HG02623 (cell line): ENCODE results near the gene OR10J5.
"Not testable (repeated sequence)": the region's sequence is repeated elsewhere in the genome, so short reads cannot be mapped to it uniquely, and the experiment has no call there.

Experiments used
- ATAC-seq: cut with Tn5 transposase; IDR thresholded peaks from one replicate; pipeline ENCODE4 v1.9.1; 2021; ENCODE audit warnings: moderate library complexity; ENCODE audit not compliant: unreplicated experiment

OR10J5 gene, protein sequence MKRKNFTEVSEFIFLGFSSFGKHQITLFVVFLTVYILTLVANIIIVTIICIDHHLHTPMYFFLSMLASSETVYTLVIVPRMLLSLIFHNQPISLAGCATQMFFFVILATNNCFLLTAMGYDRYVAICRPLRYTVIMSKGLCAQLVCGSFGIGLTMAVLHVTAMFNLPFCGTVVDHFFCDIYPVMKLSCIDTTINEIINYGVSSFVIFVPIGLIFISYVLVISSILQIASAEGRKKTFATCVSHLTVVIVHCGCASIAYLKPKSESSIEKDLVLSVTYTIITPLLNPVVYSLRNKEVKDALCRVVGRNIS

DNA sequence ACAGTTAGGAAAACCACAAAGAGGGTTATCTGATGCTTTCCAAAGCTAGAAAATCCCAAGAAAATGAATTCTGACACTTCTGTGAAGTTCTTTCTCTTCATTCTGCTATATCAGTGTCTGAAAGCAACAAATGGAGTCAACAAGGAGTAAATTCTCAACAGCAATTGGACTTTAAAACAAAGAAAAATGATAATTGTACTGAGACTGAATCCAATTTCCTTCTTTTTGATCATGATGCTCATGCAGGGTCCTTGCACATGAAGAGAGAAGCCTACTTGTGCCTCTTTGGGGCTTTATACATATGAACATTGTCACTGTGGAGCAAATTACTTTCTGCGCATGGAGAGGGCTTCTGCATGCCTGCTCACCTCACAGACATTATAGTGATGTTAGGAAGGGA, at the start of gene OR10J5:
Gene OR10J5, minus strand, starts transcription at position 101 of the 400 bp plus-strand sequence. Its CDS starts 0 bp downstream, at position 101.
- ATAC-seq = no peak

DNA sequence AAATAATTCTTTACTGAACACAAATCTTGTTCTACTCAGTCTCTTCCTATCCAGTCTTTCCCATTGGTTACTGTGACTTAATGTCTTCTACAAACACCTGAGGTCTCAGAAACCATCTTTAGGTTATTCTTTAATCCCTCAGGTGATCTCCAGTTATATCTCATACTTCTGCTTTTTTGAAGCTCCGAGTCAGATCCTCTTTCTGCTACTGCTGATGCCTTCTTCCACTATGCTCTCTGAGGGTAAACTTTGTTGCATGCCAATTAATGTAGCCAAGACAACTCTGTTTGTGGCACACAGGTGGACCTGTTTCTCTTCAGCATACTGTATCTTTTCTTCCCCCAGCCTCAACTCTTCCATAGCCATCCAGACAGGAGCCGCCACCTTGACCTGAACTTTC, 48.7 kb upstream of the OR10J5 start:
- no peak for ATAC-seq

DNA sequence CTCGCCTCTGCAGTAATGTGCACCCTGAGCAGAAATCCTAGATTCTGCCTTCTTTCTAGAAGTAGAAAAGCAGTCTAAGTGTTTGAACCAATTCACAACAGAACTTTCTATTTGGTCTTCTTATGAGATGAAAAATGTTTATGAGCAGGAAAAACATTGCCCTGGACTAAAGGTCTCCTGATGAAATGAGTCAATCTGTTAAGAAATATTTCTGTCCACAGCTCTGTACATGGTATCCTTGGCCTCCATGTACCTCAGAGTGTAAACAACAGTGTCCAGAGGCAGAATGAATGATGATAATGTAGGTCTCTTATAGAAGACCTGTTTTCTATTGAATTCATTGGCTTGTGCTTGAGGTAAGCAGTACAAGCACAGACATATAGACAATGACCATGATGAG, 45.6 kb upstream of the OR10J5 start:
- ATAC-seq = no peak

DNA sequence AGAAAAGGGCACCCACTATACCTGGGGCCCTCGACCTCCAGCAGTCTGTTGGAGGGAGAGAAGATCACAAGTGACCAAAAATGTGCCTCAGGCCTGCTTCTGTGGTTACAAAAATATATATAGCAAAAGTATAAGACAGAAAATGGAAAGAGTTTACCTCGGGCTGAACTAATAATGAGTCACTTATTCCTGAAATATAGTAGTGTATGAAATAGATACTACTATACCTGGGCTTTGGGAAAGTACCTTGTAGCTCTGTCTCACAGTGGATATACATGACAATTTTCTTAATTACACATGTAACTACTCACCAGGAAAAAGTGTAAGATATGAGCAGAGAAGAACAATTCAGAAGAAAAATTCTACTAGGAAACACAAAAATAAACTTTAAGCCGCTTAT, 44.5 kb upstream of the OR10J5 start:
- ATAC-seq = peak; percentile 55

DNA sequence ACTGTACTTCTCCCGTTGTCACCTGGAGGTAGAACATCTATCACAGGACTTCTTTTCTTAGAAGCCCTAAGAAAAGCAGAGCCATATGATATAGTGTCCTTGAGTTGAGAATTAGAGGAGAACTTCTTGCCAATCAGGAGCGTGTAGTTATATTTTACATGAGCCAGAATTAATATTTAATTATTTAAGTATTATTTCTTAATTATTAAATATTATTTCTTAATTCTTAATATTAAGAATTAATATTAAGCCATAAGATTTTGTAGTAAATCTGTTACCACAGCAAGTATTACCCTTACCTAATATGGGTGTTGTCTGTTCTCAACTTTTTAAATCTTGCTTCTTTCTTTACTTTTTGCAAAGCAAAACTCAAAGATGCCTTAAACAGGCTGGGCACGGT, 41.6 kb upstream of the OR10J5 start:
- no peak for ATAC-seq

DNA sequence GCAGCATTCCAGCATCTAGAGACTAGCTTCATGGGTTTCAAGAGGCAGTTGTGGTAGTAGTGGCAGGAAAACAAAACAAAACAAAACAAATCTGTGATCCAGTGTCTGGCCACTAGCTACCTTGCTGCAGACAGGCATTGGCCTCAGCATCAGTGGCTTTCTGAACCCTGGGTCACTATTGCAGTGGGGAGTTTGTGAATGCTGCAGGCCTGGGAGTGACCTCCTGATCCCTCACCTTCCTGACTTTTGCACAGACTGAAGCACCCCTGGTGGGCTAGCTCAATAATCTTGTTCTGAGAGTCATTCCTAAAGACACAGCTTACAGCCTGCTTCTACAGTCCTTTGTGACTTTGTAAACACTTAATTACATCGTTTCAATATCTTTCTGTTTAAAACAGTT, 26.9 kb upstream of the OR10J5 start:
- ATAC-seq = no peak

DNA sequence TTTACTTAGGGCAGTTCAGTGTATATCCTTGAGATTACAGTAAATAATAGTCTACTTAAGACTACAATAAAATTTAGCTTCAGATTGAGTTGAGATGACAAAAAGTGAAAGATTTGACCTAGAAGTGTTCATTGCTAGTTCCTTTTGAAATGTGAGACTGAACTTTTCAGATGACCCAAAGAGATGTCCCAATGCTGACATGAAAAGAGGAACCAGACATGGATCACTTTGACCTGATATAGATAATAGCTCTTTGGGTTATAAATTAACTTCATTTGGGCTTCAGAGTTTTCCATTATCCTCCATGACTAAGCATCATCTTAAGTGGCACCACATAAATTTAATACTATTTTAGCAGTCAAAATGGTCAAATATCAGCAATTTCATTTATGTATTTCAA, 25.7 kb upstream of the OR10J5 start:
- ATAC-seq = no peak

DNA sequence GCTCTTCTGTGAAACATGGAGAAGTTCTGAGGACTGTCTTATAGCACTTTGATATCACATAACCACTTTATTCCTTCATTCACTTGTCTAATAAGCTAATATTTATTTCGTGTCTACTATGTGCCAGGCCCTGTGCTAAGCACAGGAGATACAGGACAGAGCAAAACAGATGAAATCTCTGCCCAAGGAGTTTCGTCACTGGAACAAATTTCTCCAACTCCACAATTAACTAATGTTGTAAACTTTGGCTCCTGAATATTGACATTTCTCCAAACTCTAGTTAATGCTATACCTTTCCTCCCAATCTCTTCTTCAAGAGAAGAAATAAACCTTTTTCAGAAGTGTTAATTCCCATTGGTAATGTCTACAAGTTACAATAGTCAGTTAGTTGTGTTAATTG, 24.8 kb upstream of the OR10J5 start:
- ATAC-seq = no peak

DNA sequence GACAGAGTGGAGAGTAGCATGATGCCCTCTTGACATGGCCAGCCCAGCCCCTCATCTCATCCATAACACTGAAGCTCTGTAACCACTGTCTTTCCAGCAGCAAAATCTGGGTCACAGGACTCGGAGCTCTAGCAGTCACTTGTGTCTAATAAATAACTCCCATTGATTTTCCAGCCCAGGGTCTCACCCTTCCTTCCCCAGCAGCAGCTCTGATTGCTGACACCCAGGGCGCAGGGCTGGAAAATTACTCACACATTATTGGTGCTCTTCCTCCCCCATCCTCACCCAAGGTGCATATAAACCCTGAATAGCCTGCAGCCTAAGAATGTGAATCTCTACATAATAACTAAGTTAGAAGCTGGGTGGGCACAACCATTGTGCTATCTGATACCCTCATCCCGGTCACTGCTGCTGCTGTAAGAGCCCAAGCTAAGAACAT, 21.1 kb upstream of the OR10J5 start:
- no peak for ATAC-seq

DNA sequence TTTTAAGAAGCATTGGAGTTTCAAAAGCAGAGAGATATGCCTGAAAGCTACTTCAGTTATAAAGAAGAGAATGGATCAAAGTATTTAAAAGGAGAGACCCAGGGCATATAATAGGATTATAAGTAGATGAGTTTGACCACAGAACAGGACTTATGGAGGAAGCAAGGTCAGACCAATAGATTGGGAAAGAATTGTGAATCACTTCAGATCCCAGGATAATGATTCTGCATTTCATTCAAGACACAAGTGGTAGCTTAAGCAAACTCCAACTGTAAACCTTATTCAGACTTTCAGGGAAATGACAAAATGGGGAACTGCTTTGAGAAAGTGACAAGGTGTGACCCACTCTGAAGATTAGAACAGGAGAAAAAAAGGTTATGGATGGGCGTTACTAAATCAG, 18.9 kb upstream of the OR10J5 start:
- no peak for ATAC-seq

DNA sequence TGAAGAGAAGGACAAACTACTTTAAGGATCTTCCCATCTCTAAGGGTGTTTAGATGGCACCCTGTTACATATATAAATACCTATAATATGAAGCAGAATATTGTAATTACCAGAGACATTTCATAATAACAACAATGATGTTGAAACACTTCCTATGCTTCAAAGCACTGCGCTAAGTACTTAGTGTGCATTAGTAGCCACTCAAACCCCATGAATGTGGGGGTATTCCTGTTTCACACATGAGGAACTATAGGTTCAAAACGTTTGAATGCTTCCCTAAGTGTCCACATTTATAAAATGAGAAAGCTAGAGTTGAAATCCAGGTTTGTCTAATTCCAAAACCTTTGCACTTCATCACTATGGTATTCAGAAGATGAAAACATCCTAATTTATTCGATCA, 18.5 kb upstream of the OR10J5 start:
- ATAC-seq = no peak

DNA sequence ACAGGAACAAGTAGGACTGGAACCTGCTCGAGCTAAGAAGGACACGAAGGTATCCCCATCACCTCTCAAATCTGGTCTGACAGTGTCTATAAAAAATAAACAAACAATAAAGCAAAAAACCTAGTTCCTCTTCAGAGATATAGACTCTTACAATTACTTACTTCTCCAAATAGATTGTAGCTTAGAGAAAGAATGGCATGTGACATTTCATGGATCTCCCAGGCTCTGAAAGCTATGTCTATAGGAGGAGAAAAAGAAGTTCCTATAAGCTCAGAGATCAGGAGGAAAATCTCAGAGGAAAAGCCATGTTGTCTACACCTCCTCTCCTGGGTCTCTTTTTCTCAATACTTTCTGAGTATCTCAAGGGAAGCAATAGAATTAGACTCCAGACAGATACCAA, 12.3 kb upstream of the OR10J5 start:
- ATAC-seq = no peak

DNA sequence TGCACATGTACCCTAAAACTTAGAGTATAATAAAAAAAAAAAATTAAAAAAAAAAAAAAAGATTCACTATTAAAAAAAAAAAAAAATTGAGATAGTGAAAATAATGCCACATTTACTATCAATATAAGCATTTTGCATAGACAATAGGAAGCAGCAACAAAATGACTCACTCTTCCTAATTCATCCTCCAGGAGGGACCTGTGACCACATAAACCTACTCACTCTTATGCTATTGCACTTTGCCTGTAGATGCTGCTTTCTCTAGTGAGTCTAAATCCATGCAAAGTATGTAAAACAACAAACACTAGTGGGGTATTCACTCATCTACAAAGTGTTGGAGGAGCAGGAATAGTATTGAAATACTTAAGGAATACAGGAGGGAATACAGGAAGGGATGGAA, 2.9 kb downstream of the OR10J5 start:
- no peak for ATAC-seq

DNA sequence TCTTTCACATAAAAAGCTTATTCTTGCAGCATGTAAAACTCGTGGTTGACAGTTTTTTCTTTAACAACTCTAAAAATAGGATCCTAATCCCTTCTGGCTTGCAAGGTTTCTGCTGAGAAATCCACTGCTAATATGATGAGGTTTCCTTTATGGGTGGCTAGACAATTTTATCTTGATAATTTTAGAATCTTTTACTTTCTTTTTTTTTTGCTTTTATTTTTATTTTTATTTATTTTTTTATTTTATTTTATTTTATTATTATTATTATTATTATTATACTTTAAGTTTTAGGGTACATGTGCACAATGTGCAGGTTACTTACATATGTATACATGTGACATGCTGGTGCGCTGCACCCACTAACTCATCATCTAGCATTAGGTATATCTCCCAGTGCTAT, 11.0 kb downstream of the OR10J5 start:
- not testable (repeated sequence) for ATAC-seq

DNA sequence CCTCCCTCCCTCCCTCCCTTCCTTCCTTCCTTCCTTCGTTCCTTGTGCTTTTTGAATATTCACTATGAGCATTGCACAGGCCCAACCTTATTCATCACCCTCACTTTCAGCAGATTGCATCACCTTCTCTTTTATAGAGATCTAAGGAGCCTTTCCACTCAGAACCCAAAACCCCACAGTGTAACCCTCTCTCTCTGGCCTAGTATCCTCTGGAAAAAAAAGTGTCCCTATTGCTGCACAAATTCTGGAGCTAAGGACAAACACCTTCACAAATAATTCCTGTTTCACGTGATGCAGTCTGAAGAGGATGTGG, 25.6 kb downstream of the OR10J5 start:
- ATAC-seq = no peak

DNA sequence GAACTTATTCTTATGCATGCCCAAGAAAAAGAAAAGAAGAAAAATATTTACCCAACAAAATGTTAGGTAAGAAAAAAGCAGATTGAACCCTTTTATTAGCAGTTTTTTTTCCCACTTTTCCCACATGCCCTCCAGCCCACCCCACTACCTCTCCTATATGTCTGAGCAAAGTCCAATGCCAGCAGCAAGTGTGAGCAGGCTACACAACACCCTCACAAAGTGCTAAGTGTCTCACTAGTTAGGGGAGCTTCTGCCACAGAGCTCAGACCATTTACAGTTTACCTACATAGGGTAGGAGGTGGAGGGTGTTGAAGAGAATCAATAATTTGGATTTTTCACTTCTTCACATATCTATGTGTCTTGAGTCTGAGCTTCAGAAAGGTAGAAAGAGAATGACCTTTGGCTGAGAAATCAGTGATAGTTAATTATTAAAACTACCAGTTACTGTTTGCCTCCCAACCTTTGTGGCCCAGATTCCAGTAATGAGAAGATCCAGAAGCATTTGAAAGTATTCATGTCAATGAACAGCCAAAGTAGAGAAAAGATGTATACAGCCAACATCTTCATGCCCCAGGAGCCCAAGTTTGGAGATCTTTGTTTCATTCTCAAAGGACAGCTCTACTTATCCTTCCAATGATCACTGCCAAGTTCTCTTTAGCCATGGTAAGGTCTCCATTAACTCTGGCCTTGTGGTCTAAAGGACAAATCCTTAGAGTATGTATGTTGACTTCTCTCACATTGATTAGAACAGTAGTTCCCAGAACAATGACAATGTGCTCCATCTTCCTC, 26.2 kb downstream of the OR10J5 start:
- no peak for ATAC-seq

DNA sequence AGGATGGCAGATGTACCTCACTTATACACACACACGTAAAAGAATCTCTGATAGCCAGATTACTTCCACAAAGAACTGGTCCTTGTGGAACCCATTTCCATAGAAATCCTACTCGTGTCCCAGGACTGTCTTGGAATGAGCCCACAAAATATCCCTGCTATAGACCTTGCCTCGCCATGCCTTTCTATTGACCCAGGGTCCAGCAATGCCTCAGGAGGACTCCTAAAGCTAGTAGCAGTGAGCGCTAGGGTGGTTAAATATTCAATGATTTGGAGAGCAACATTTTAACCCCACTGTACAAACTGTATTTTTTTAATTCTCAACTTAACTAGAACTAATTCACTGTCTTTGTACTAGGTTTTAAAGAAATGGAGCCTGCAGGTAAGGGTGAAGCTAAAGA, 26.9 kb downstream of the OR10J5 start:
- no peak for ATAC-seq

DNA sequence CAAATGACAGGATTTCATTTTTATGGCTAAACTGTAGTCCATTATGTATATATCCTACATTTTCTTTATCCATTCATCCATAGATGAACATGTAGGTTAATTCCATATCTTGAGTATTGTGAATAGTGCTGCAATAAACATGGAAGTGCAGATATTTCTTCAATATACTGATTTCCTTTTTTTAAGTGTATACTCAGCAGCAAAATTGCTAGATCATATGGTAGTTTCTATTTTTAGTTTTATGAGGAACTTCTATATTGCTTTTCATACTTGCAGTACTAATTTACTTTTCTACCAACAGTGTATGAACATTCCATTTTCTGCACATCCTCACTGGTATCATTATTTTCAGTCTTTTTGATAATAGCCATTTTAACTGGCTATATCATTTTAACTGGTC, 30.1 kb downstream of the OR10J5 start:
- no peak for ATAC-seq

DNA sequence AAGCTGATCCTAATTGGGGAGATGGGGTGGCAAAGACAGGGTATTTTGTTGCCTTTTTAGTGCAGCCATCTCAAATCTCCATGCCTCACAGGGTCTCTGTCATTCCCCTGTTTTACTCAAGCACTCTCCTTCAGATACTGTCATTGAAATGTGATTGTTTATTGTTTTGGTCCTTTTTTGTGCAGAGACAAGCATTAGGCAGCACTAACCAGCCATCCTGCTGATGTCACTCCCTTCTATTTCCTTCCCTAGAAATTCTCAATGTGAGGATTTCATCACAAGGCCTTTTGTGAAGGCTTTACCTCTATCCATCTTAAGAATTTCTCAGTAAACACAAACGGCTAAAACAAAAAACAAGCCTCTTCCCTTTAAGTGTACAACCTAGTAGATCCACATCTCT, 34.7 kb downstream of the OR10J5 start:
- no peak for ATAC-seq

DNA sequence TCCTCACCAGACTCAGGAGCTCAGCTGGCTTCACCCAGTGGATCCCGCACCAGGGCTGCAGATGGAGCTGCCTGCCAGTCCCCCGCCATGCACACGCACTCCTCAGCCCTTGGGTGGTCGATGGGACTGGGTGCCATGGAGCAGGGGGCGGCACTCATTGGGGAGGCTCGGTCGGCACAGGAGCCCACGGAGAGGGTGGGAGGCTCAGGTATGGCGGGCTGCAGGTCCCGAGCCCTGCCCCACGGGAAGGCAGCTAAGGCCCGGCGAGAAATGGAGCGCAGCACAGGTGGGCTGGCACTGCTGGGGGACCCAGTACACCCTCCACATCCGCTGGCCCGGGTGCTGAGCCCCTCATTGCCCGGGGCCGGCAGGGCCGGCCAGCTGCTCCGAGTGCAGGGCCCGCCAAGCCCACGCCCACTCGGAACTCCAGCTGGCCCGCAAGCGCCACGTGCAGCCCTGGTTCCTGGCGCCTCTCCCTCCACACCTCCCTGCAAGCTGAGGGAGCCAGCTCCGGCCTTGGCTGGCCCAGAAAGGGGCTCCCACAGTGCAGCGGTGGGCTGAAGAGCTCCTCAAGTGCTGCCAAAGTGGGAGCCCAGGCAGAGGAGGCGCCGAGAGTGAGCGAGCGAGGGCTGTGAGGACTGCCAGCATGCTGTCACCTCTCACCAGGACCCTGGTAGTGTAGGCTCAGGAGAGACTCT, 41.1 kb downstream of the OR10J5 start:
- ATAC-seq = not testable (repeated sequence)

DNA sequence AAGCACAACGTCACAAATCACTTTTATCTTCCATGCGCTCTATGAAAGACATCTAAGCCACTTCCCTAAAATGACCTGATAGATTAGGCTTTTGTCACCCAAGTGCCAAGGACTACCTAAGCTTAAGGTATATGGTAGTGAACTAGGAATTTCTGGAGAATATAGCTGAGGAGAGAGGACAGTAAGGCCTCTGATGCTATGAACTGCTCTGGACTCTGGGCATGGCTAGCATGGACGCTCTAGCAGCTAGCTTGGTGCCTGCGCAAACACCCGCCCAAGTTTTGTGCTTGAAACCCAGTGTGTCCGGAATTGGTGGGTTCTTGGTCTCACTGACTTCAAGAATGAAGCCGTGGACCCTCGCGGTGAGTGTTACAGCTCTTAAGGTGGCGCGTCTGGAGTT, 42.5 kb downstream of the OR10J5 start:
- no peak for ATAC-seq
